GM23248 (cell line): ENCODE measurements around the gene ADGRA3.

ENCODE experiments used
- EZH2 ChIP-seq: fragments of 200-600 bp; sonication (generic); IDR thresholded peaks from 2 replicates; pipeline ENCODE4 v1.6.1; 2018; ENCODE audit warnings: antibody characterized with exemption, mild to moderate bottlenecking; ENCODE audit not compliant: insufficient read depth, poor library complexity, severe bottlenecking
- EZH2phosphoT487 ChIP-seq: fragments of 200-600 bp; sonication (generic); IDR thresholded peaks from 2 replicates; pipeline ENCODE4 v1.6.1; 2018; ENCODE audit warnings: antibody characterized with exemption, moderate library complexity, mild to moderate bottlenecking, low read depth; ENCODE audit not compliant: insufficient read depth

- TF ChIP-seq EZH2, result no peak
- TF ChIP-seq EZH2phosphoT487, result no peak
These were observed 23.9 kb downstream of the ADGRA3 start for GRCh38 chr4:22491939-22492338.
